Islet of Langerhans (tissue), 1 donor: ENCODE measurements around the gene CIT.
"Not testable (repeated sequence)": the region's sequence is repeated elsewhere in the genome, so short reads cannot be mapped to it uniquely, and the experiment has no call there.

Experiments
- FAIRE-seq: peaks from one replicate; lab custom pipeline; 2011; peaks lifted over from hg19 to GRCh38; lab: Jason Lieb, UNC

The CIT gene, protein sequence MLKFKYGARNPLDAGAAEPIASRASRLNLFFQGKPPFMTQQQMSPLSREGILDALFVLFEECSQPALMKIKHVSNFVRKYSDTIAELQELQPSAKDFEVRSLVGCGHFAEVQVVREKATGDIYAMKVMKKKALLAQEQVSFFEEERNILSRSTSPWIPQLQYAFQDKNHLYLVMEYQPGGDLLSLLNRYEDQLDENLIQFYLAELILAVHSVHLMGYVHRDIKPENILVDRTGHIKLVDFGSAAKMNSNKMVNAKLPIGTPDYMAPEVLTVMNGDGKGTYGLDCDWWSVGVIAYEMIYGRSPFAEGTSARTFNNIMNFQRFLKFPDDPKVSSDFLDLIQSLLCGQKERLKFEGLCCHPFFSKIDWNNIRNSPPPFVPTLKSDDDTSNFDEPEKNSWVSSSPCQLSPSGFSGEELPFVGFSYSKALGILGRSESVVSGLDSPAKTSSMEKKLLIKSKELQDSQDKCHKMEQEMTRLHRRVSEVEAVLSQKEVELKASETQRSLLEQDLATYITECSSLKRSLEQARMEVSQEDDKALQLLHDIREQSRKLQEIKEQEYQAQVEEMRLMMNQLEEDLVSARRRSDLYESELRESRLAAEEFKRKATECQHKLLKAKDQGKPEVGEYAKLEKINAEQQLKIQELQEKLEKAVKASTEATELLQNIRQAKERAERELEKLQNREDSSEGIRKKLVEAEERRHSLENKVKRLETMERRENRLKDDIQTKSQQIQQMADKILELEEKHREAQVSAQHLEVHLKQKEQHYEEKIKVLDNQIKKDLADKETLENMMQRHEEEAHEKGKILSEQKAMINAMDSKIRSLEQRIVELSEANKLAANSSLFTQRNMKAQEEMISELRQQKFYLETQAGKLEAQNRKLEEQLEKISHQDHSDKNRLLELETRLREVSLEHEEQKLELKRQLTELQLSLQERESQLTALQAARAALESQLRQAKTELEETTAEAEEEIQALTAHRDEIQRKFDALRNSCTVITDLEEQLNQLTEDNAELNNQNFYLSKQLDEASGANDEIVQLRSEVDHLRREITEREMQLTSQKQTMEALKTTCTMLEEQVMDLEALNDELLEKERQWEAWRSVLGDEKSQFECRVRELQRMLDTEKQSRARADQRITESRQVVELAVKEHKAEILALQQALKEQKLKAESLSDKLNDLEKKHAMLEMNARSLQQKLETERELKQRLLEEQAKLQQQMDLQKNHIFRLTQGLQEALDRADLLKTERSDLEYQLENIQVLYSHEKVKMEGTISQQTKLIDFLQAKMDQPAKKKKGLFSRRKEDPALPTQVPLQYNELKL (N-terminal part only)

GRCh38 chr12:119876761-119877638 is at the start of gene CIT:
TSS of gene CIT (minus strand) at chr12:119877320. CDS start at chr12:119876168, 1,152 bp downstream.
- FAIRE-seq = peak; percentile 81

GRCh38 chr12:119925269-119925668 is 48.1 kb upstream of the CIT start:
- no peak for FAIRE-seq

DNA sequence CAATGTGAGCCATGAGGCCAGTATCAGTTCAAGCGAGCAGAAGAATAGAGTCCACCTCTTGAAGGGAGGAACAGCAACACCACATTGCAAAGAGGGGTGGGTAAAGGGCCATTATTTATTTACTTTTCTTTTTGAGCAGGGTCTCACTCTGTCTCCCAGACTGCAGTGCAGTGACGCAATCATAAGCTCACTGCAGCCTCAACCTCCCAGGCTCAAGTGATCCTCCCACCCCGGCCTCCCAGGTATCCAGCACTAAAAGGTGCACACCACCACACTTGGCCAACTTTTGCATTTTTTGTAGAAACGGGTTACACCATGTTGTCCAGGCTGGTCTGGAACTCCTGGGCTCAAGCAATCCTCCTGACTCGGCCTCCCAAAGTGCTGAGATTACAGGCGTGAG is 42.9 kb upstream of the CIT start:
- FAIRE-seq = no peak

DNA sequence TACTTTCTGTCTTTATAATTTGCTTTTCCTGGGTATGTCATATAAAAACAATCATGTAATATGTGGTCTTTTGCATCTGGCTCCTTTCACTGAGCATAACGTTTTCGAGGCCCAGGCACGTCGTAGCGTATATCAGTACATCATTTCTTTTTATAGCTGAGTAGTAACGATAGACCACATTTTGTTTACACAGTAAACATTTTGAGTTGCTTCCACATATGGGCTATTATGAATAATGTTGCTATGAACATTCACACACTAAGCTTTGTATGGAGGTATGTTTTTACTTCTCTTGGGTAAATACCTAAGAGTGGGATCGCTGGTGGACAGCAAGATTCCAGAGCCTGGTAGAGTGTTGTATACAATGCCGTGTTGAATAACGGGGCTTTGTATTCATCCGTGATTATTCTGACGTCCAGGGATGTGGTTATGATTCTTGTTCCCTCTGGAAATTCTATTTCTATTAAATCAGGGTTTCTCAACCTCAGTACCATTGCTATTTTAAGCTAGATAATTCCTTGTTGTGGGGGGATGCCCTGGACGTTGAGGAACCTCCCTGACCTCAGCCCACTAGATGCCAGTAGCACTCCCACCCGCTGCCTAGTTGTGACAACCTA is 38.9 kb upstream of the CIT start:
- no peak for FAIRE-seq

GRCh38 chr12:119914666-119915065 is 37.5 kb upstream of the CIT start:
- no peak for FAIRE-seq

DNA sequence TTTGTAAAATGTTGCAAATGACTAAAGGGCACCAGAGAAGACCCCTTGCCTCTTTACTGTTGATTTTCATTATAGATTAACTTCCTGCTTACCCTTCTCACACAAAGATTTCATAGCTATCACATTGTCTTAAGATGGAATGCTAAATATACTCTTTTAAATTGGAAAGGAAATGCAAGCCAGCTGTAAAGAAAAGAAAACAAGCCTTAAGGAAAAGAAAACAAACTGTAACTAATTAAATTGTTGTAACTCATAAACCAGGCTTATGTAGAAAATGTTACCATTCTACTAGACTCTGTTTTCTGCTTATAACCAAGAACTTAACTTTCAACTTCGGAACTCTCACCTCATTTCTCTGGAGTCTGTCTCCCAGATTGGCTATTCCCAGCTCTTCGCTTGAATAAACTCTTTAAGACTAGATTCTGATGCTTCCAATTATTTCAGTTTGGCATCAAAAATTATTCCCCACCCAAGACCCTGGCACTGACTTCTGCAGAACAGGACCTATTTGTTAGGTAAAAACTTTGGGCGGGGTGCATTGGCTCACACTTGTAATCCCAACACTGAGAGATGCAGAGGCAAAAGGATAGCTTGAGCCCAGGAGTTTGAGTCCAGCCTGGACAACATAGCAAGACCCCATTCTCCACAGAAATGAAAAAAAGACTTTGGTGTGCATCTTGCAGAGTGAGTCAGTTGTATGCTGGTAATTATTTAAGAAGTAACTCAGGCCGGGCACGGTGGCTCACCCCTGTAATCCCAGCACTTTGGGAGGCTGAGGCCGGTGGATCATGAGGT is 36.6 kb upstream of the CIT start:
- FAIRE-seq = no peak

- no peak for FAIRE-seq
Observed at GRCh38 chr12:119911182-119911581, 34.1 kb upstream of the CIT start.

DNA sequence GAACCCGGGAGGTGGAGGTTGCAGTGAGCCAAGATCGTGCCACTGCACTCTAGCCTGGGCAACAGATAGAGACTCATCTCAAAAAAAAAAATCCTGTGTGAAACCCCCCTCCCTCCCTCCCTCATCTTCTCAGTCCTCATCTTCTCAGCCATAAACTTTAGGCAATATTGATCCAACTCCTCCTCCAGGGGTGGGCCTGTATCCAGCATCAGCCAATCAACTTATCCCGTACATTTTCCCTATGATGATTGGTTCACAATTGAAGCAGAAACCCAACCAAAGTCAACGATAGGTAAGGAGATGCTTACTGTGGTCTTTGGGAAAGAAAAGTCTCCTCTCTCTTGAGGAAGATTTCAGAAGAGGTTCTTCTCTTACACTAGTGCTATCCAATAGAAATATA is 33.5 kb upstream of the CIT start:
- FAIRE-seq = no peak

DNA sequence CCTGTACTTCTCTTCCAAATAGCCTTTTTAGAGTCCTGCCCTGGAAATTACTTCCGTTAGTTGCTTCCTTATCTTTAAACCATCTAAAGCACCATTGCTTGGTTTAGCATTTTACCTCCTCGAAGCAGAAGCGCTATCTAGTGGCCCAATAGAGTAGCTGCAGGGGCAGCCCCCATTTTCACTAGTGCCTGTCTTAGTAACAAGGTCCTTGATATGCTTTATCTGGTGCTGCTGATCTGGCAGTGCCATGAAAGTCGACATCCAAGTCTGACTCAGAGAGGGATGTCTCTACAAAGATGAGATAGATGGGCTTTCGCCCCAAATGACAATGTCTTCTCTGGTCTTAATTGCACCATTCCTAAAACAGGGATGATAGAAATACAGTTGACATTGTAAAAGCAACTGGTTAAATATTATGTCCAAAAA is 25.0 kb upstream of the CIT start:
- FAIRE-seq = no peak

DNA sequence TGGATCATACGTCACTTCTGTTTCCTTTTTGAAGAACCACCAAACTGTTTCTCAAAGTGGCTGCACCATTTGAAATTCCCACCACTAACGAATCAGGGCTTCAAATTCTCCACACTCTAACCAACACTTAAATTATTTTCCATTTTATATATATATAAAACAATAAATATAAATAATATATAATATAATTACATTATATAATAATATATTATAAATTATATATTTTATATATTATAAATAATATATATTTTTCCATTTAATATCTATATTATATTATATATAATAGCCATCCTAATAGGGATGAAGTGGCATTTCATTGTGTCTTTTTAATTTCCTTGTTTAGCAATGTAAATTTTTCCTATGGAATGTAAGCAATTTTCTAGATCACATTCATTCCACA is 24.6 kb upstream of the CIT start:
- FAIRE-seq = no peak

DNA sequence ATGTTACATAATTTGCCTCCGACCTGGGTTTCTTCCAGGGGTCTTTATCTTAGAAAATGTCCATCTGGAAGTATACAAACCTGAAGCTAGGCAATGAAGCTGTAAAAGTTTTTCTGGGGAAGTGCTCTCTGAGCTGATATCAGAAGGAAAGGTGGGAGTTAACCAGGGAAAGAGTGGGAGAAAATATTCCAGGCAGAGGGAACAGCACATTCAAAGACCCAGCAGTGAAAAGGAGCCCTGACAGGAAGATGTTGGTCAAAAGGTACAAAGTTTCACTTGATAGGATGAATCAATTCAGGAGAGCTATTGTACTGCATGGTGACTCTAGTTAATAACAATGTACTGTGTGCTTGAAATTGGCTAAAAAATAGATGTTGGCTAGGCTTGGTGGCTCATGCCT is 17.8 kb upstream of the CIT start:
- FAIRE-seq = no peak

- not testable (repeated sequence) for FAIRE-seq
Observed at GRCh38 chr12:119892611-119893010, 15.5 kb upstream of the CIT start.

DNA sequence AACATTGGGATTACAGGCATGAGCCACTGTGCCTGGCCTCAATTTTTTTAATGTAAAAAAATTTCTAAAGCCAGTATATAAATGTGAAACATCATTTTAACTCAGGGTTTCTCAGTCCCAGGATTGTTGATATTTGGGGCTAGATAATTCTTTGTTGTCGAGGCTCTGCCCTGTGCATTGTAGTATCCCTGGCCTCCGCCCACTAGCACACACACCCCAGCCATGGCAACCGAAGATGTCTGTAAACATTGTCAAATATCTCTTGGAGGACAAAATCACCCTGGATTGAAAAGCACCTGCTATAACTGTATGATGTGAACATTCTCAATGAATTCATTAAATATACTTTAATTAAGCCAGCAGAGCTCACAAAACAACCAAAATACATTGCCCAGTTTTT is 8.4 kb upstream of the CIT start:
- no peak for FAIRE-seq

DNA sequence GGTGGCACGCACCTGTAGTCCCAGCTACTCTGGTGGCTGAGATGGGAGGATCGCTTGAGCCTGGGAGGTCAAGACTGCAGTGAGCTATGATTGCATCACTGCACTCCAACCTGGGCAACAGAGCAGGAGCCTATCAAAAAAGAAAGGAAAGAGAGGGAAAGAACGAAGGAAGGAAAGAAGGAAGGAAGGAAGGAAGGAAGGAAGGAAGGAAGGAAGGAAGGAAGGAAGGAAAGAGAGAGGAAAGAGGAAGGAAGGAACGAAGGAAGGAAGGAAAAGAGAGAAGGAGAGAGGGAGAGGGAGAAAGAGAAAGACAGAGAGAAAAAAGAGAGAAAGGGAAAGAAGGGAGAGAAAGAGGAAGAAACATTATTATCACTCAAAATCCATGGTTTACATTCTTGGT is 6.7 kb upstream of the CIT start:
- FAIRE-seq = not testable (repeated sequence)

DNA sequence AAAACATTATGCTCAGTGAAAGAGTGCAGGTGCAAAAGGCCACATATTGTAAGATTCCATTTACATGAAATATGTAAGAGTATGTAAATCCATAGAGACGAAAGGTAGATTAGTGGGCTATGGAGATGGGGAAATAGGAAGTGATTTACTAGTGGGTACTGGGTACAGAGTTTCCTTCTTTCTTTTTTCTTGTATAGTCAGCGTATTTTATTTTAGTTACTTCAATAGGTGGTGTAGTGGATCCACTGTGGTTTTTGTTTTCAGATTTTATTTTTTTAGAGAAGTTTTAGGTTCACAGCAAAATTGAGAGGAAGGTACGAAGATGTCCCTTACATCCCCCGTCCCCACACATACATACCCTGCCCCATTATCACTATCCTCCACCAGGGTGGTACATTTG is 6.1 kb upstream of the CIT start:
- FAIRE-seq = no peak

DNA sequence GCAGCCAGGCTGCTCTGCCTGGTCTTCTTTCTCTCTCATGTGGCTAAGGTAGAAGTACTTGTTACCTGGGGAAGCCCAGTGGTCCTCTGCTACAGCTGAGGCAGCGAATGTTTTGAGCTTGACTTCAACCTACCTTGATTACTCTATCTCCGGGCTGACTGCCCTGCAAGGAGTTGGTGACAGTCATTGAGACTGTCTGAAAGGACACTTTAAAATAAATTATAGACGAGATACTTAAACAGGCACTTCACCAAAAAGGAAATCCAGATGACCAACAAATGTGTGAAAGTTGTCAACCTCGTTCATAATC is 474 bp upstream of the CIT start:
- no peak for FAIRE-seq

GRCh38 chr12:119870457-119870856 is 6.7 kb downstream of the CIT start:
- FAIRE-seq = no peak

DNA sequence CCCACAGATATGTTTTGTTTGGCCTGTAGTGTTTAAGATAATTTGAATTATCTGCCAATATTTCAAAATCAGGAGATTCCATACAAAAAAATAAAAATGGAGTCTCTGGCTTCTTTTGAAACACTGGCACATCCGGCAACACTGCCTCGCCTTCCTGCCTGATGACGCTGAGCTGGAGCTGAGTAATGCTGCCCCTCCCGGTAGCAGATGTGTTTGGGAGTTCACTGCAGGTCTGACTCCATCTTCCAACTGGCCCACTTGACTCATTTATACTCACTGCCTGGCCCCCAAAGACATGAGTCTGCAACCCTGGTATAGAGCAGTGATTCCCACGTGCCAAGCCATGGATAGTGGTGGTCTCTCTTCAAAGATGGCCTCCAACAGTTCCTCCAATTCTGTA is 7.4 kb downstream of the CIT start:
- FAIRE-seq = no peak

DNA sequence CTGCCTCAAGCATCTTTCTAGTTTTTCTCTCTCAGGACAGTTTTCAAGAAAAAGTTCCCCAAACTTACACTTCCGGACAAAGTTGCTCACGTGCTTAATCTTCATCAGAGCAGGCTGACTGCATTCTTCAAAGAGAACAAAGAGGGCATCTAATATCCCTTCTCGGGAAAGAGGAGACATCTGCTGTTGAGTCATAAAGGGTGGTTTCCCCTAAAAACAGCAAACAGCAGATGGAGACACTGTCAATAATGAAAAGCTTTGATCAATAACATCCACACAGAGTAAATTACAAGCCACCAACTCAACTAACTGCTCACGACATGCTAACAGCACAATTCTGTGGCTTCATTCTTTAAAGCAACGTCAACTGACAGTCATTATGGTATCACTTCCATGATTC is 8.1 kb downstream of the CIT start:
- FAIRE-seq = no peak

GRCh38 chr12:119864591-119864990 is 12.5 kb downstream of the CIT start:
- no peak for FAIRE-seq
